GM10248 (cell line): ENCODE results near the gene CDC5L.

Experiments
- CTCF ChIA-PET: fragments of 300-600 bp; sonication (Branson Sonifier 250); formaldehyde crosslinking; extraction: SDS; loops from one replicate; lab custom pipeline; 2021; ENCODE audit warnings: antibody characterized with exemption; lab: Yijun Ruan, JAX
- POLR2A ChIA-PET: fragments of 350-650 bp; sonication (Branson Sonifier 250); formaldehyde crosslinking; extraction: SDS; loops from one replicate; lab custom pipeline; 2020; ENCODE audit warnings: antibody characterized with exemption; lab: Yijun Ruan, JAX
- DNase-seq: peaks from one replicate; pipeline ENCODE4 v3.0.0; 2012; ENCODE audit errors: extremely low spot score
- TF ChIP-seq, protein P1 (sequence below): IDR thresholded peaks from 2 replicates; pipeline ENCODE4 v1.5.1; 2012; ENCODE audit warnings: mild to moderate bottlenecking, low read depth; ENCODE audit errors: extremely low read depth, missing control alignments, control extremely low read depth

CDC5L gene

DNA sequence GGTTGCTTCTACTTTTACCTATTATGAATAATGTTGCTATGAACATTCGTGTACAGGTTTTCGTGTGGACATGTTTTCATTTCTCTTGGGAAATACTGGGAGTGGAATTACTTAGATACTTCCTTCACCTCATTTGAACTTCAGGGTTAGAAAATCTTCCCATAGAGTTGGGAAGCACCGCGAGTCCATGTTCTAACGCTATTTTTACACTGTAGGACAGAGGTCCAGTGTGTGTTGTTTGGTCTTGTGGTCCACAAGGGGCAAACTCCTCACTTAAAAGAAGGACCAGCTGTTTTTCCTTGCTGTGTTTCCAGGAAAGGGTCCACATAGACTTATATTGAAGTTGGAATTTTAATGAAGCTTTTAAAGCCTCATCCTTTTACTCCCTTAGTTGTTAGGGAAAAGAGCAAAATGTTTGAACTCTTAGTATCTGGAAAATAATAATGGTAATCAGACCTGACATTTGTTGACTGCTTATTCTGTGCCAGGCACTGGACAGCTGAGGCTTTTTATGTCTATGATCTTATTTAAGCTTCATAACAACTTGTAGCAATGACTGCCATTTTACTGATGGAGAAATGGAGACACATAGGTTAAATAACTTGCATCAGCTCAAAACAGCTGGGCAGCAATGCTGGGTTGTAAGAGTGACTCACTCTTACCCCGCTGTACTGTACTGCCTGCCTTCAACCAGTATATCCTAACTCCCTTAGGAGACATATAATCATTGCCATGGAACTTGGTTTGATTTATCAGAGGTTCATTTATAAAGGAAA, 52.0 kb downstream of the CDC5L start:
- no peak for DNase-seq
- CTCF ChIA-PET, result interaction anchor here (1.0 to 2.1 kb wide), 7 partner anchors 9 to 46 kb away, joined by 3 to 20 read pairs (median 6); no protein-coding TSS in a partner anchor
- POLR2A ChIA-PET, result no interaction called here
- TF ChIP-seq, protein P1, sequence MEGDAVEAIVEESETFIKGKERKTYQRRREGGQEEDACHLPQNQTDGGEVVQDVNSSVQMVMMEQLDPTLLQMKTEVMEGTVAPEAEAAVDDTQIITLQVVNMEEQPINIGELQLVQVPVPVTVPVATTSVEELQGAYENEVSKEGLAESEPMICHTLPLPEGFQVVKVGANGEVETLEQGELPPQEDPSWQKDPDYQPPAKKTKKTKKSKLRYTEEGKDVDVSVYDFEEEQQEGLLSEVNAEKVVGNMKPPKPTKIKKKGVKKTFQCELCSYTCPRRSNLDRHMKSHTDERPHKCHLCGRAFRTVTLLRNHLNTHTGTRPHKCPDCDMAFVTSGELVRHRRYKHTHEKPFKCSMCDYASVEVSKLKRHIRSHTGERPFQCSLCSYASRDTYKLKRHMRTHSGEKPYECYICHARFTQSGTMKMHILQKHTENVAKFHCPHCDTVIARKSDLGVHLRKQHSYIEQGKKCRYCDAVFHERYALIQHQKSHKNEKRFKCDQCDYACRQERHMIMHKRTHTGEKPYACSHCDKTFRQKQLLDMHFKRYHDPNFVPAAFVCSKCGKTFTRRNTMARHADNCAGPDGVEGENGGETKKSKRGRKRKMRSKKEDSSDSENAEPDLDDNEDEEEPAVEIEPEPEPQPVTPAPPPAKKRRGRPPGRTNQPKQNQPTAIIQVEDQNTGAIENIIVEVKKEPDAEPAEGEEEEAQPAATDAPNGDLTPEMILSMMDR, result no peak

DNA sequence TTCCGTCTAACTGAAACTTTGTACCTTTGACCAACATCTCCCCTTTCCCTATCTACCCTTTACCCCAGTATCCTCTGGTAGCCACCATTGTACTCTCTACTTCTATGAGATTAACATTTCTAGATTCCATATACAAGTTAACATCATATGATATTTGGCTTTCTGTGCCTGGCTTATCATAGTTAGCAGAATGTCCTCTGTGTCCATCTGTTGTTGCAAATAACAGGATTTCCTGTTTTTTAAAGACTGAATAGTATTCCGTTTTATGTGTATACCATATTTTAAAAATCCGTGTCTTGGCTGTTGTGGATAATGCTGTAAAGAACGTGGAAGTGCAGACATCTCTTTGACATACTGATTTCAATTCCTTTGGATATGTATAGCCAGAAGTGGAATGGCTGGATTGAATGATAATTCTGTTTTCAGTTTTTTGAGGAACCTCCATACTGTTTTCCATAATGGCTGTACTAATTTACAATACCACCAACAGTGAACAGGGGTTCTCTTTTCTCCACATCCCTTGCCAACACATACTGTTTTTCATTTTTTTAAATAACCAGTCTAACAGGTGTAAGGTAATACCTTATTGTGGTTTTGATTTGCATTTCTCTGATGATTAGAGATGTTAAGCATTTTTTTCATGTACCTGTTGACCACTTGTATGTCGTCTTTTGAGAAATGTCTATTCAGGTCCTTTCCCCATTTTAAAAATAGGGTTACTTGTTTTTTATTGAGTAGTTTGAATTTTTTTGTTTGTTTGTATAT, 53.8 kb downstream of the CDC5L start:
- POLR2A ChIA-PET, result no interaction called here
- DNase-seq, result no peak
- CTCF ChIA-PET, result interaction anchor here (1.9 to 2.1 kb wide), 2 partner anchors 11 kb away, joined by 5 to 20 read pairs; no protein-coding TSS in a partner anchor
- TF ChIP-seq, protein P1, result no peak

DNA sequence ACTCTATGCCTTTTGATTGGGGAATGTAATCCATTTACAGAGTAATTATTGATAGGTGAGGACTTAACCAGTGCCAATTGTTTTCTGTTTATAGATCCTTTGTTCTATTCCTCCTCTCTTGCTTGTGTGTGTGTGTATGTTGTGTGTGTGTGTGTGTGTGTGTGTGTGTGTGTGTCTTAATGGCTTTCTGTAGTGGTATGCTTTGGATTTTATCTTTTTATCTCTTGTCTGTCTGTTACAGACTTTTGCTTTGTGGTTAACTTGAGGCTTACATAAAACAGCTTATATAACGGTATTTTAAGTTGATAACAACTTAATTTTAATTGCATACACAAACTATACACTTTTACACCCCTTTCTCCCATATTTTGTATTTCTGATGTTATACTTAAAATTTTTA, 54.7 kb downstream of the CDC5L start:
- POLR2A ChIA-PET, result no interaction called here
- DNase-seq, result no peak
- TF ChIP-seq, protein P1, result no peak
- CTCF ChIA-PET, result interaction anchor here (1.9 to 3.1 kb wide), 2 partner anchors 12 to 33 kb away, joined by 5 to 8 read pairs; no protein-coding TSS in a partner anchor

DNA sequence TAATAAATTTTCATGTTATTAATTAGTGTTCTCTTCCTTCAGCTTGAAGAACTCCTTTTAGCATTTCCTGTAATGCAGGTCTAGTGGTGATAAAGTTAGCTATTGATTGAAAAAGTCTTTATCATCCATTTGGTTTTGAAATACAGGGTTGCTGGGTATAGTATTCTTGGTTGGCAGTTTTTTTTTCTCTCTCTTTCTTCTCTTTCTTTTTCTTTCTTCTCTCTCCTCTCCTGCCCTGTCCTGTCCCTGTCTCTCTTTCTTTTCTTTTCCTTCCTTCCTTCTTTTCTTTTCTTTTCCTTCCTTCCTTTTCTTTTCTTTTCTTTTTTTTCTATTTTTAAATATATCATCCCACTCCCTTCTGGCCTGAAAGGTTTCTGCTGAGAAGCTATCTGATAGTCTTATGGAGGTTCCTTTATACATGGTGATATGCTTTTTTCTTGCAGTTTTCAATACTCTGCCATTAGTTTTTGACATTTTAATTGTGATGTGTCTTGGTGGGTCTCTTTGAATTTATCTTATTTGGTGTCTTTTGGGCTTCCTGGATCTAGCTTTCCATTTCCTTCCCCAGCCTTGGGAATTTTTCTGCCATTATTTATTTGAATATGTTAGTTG, 55.4 kb downstream of the CDC5L start:
- ChIA-PET POLR2A (no interaction called here), CTCF (interaction anchor here (1.9 to 3.1 kb wide), 2 partner anchors 13 to 33 kb away, joined by 5 to 8 read pairs; no protein-coding TSS in a partner anchor)
- TF ChIP-seq, protein P1, result no peak
- DNase-seq, result no peak

DNA sequence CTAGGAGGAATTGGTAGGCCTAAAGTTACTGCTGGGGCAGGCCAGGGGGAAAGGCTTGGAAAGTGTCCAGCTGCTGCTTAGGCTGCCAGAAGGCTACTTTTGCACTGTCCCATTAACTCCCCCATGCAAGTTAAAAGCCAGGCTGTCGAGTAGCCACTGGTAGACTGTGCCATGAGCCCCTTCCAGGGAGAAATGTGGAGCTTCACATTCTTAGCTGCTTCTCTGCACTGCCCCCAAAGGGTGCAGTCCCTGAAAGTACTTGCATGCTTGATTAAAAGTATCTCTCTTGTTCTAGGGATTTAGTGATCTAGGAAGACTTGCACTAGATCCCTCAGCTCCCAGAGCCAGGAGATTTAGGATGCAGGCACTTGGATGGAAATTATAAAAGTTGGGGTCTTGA, 57.3 kb downstream of the CDC5L start:
- TF ChIP-seq, protein P1, result no peak
- ChIA-PET POLR2A (no interaction called here), CTCF (interaction anchor here (1.0 to 5.2 kb wide), 9 partner anchors 10 to 176 kb away, joined by 3 to 44 read pairs (median 6); no protein-coding TSS in a partner anchor)

More for the DNA sequence above, 57.3 kb downstream of the CDC5L start:
- DNase-seq, result no peak
